K562 (cell line): ENCODE data around the gene LRMDA. TPM values are rescaled to one million over a fixed set of nuclear protein-coding genes. Genes with fewer than 3 reads are reported as not detected.

ENCODE experiments used
- ATF2 ChIP-seq: sonication (generic); formaldehyde crosslinking; IDR thresholded peaks from 2 replicates; pipeline ENCODE4 v1.8.1; 2022; ENCODE audit warnings: missing genetic modification reagents
- EP400 ChIP-seq: fragments of 450-650 bp; IDR thresholded peaks from 2 replicates; pipeline ENCODE4 v1.6.1; 2017; ENCODE audit warnings: antibody characterized with exemption, mild to moderate bottlenecking, moderate library complexity
- ERF ChIP-seq: fragments of 450-650 bp; formaldehyde crosslinking; IDR thresholded peaks from 2 replicates; pipeline ENCODE4 v1.4.0; 2020; ENCODE audit warnings: mild to moderate bottlenecking, mixed read lengths
- HES1 ChIP-seq: fragments of 450-650 bp; IDR thresholded peaks from 2 replicates; pipeline ENCODE4 v1.6.1; 2016; ENCODE audit warnings: low read depth, mild to moderate bottlenecking, moderate library complexity
- KDM5B ChIP-seq: fragments of 200-600 bp; sonication (generic); IDR thresholded peaks from 2 replicates; pipeline ENCODE4 v1.6.1; 2012; ENCODE audit warnings: low read depth, mild to moderate bottlenecking, moderate library complexity, low read length, control low read depth, inconsistent platforms; ENCODE audit not compliant: insufficient replicate concordance
- MLLT1 ChIP-seq, 2 experiments: fragments of 450-650 bp; IDR thresholded peaks; 2 replicates each; pipeline ENCODE4 v1.6.1; 2016
- OTX1 ChIP-seq: fragments of 450-650 bp; formaldehyde crosslinking; IDR thresholded peaks from 2 replicates; pipeline ENCODE4 v1.4.0; 2022; ENCODE audit warnings: mild to moderate bottlenecking
- POLR2G ChIP-seq: fragments of 200-400 bp; formaldehyde crosslinking; IDR thresholded peaks from 2 replicates; pipeline ENCODE4 v1.6.1; 2017; ENCODE audit warnings: low read depth, mild to moderate bottlenecking, antibody characterized with exemption, low read length, moderate library complexity
- SLC30A9 ChIP-seq: fragments of 250-450 bp; sonication (Bioruptor Pico); IDR thresholded peaks from 2 replicates; pipeline ENCODE4 v1.8.0; 2022; ENCODE audit warnings: mild to moderate bottlenecking, moderate library complexity
- SMARCE1 ChIP-seq: fragments of 450-650 bp; IDR thresholded peaks from 2 replicates; pipeline ENCODE4 v1.7.1; 2016; ENCODE audit warnings: mild to moderate bottlenecking
- TAF9B ChIP-seq: fragments of 450-650 bp; IDR thresholded peaks from 2 replicates; pipeline ENCODE4 v1.6.1; 2018; ENCODE audit warnings: mild to moderate bottlenecking; ENCODE audit not compliant: partially characterized antibody
- XRCC5 ChIP-seq: fragments of 200-400 bp; formaldehyde crosslinking; IDR thresholded peaks from 2 replicates; pipeline ENCODE4 v1.6.1; 2017; ENCODE audit warnings: low read depth, mild to moderate bottlenecking, low read length
- ZBTB12 ChIP-seq: fragments of 250-450 bp; sonication (Bioruptor Pico); IDR thresholded peaks from 2 replicates; pipeline ENCODE4 v1.4.0; 2020
- polyA plus RNA-seq, 8 experiments: library from polyadenylated mRNA; depleted of rRNA in 4 of 8; stranded (reverse) in 5 of 8; unstranded in 3 of 8; fragments of >200 nt; fragmentation: Nextera tagmentation in 2 of 8; fragmentation: Illumina TruSeq in 1 of 8; extraction: Ambion mirVana in 2 of 8; extraction: Trizol in 1 of 8; gene quantifications; 2 replicates each; pipeline versions ENCODE4 v1.2.1 to v1.2.3, GENCODE V29; 2011 to 2014; ENCODE audit warnings: inconsistent platforms in 1 of 8, missing spikeins in 1 of 8
- total RNA-seq, 7 experiments: library from RNA; depleted of rRNA in 6 of 7; stranded (reverse); fragments of >200 nt in 6 of 7; fragmentation: Illumina TruSeq in 2 of 7; extraction: Trizol in 2 of 7; gene quantifications; 2 replicates each; pipeline versions ENCODE4 v1.2.1 to v1.2.3, GENCODE V29; 2011 to 2021; ENCODE audit warnings: low replicate concordance in 1 of 7
- TF ChIP-seq, protein P1 (sequence below), 2 experiments: fragments of 450-650 bp; formaldehyde crosslinking in 1 of 2; IDR thresholded peaks; 2 replicates each; pipeline versions ENCODE4 v1.4.0 to v1.6.1; 2014 to 2020; ENCODE audit warnings: mild to moderate bottlenecking in 2 of 2, borderline replicate concordance in 1 of 2, low read depth in 1 of 2

The LRMDA gene
- total and polyA plus RNA-seq, 9 of the 15 experiments (the other 6 are each of a cell fraction or from before 2014, with no cell fraction given) = 0.25 TPM; not detected in 8

- TF ChIP-seq, protein P1, sequence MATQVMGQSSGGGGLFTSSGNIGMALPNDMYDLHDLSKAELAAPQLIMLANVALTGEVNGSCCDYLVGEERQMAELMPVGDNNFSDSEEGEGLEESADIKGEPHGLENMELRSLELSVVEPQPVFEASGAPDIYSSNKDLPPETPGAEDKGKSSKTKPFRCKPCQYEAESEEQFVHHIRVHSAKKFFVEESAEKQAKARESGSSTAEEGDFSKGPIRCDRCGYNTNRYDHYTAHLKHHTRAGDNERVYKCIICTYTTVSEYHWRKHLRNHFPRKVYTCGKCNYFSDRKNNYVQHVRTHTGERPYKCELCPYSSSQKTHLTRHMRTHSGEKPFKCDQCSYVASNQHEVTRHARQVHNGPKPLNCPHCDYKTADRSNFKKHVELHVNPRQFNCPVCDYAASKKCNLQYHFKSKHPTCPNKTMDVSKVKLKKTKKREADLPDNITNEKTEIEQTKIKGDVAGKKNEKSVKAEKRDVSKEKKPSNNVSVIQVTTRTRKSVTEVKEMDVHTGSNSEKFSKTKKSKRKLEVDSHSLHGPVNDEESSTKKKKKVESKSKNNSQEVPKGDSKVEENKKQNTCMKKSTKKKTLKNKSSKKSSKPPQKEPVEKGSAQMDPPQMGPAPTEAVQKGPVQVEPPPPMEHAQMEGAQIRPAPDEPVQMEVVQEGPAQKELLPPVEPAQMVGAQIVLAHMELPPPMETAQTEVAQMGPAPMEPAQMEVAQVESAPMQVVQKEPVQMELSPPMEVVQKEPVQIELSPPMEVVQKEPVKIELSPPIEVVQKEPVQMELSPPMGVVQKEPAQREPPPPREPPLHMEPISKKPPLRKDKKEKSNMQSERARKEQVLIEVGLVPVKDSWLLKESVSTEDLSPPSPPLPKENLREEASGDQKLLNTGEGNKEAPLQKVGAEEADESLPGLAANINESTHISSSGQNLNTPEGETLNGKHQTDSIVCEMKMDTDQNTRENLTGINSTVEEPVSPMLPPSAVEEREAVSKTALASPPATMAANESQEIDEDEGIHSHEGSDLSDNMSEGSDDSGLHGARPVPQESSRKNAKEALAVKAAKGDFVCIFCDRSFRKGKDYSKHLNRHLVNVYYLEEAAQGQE (IDR thresholded peaks at IDR 0.05; ENCODE audit: borderline replicate concordance) = no peak
- TF ChIP-seq, protein P1 (CRISPR knock-in tag; IDR thresholded peaks at IDR 0.05; ENCODE audit: low read depth) = no peak
- TF ChIP-seq ERF (CRISPR knock-in tag) (no peak), POLR2G (no peak), OTX1 (CRISPR knock-in tag) (peak; percentile 39; the same call in 1 of the 2 replicates), HES1 (no peak), XRCC5 (no peak), SLC30A9 (CRISPR knock-in tag) (no peak), EP400 (no peak), TAF9B (no peak), KDM5B (no peak), SMARCE1 (peak; percentile 14; the same call in 1 of the 2 replicates), ZBTB12 (CRISPR knock-in tag) (peak; percentile 27; the same call in 1 of the 2 replicates), ATF2 (no peak), MLLT1 (IDR thresholded peaks at IDR 0.05) (no peak)
These were observed 473.3 kb downstream of the LRMDA start (continued) for GRCh38 chr10:75904499-75905283.
